ENCODE data around the gene STN1.

STN1 gene

GRCh38 chr10:103910442-103911012 is 7.5 kb downstream of the STN1 start:
- no peak for TF ChIP-seq CTCF (conservative IDR thresholded peaks at IDR 0.05)
- TF ChIP-seq ZFX (IDR thresholded peaks at IDR 0.05) = no peak
- H3K27ac ChIP-seq = no peak overlapping the region

GRCh38 chr10:103905441-103905840 is 12.5 kb downstream of the STN1 start:
- no peak overlapping the region for H3K27ac ChIP-seq
- no peak for TF ChIP-seq CTCF (conservative IDR thresholded peaks at IDR 0.05)
- no peak for TF ChIP-seq ZFX (IDR thresholded peaks at IDR 0.05)

GRCh38 chr10:103901299-103901698 is 16.7 kb downstream of the STN1 start:
- TF ChIP-seq CTCF (conservative IDR thresholded peaks at IDR 0.05) (no peak), ZFX (IDR thresholded peaks at IDR 0.05) (no peak)
- H3K27ac ChIP-seq = no peak overlapping the region

GRCh38 chr10:103899312-103899711 is 18.7 kb downstream of the STN1 start:
- no peak overlapping the region for H3K27ac ChIP-seq
- TF ChIP-seq CTCF (conservative IDR thresholded peaks at IDR 0.05) = no peak
- TF ChIP-seq ZFX (IDR thresholded peaks at IDR 0.05) = no peak

- no peak overlapping the region for H3K27ac ChIP-seq
- no peak for TF ChIP-seq CTCF (conservative IDR thresholded peaks at IDR 0.05)
- TF ChIP-seq ZFX (IDR thresholded peaks at IDR 0.05) = no peak
Observed at GRCh38 chr10:103897241-103897774, 20.7 kb downstream of the STN1 start.

- H3K27ac ChIP-seq = no peak overlapping the region
- no peak for TF ChIP-seq ZFX (IDR thresholded peaks at IDR 0.05)
- no peak for TF ChIP-seq CTCF (conservative IDR thresholded peaks at IDR 0.05)
Observed at GRCh38 chr10:103896225-103896624, 21.8 kb downstream of the STN1 start.

- TF ChIP-seq ZFX (IDR thresholded peaks at IDR 0.05) = no peak
- TF ChIP-seq CTCF (conservative IDR thresholded peaks at IDR 0.05) = no peak
- H3K27ac ChIP-seq = no peak overlapping the region
Observed at GRCh38 chr10:103895411-103896186, 22.4 kb downstream of the STN1 start.

Data from C4-2B (cell line).